Measurements from ENCODE around the gene DCAF12. TPM values are rescaled to one million over a fixed set of nuclear protein-coding genes. Genes with fewer than 3 reads are reported as not detected.

DCAF12 gene

Small RNA genes within 50 kb of the gene (small RNA-seq; reads per million reads assigned to genes)
- not detected for gene RN7SKP114
